ENCODE measurements around the gene RALGAPA1. TPM values are rescaled to one million over a fixed set of nuclear protein-coding genes. Genes with fewer than 3 reads are reported as not detected.
A peak's percentile ranks its signal among the peaks of the same experiment; 100 is the strongest.

Gene RALGAPA1
- total RNA-seq, 1 donor = 39.1 TPM

GRCh38 chr14:35819591-35820540 is 10.8 kb upstream of the RALGAPA1 start:
- H3K4me1 ChIP-seq (ENCODE audit: insufficient read depth, low read length) = no peaks in the 10 kb centered on the region
- TF ChIP-seq, protein P1, sequence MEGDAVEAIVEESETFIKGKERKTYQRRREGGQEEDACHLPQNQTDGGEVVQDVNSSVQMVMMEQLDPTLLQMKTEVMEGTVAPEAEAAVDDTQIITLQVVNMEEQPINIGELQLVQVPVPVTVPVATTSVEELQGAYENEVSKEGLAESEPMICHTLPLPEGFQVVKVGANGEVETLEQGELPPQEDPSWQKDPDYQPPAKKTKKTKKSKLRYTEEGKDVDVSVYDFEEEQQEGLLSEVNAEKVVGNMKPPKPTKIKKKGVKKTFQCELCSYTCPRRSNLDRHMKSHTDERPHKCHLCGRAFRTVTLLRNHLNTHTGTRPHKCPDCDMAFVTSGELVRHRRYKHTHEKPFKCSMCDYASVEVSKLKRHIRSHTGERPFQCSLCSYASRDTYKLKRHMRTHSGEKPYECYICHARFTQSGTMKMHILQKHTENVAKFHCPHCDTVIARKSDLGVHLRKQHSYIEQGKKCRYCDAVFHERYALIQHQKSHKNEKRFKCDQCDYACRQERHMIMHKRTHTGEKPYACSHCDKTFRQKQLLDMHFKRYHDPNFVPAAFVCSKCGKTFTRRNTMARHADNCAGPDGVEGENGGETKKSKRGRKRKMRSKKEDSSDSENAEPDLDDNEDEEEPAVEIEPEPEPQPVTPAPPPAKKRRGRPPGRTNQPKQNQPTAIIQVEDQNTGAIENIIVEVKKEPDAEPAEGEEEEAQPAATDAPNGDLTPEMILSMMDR (IDR thresholded peaks at IDR 0.05; ENCODE audit: extremely low read depth, low read depth, low read length) = no peak
- no peak for DNase-seq (ENCODE audit: insufficient read length, low spot score, missing footprints)
- H2AFZ ChIP-seq (ENCODE audit: low read length) = no peak overlapping the region
- no peaks in the 10 kb centered on the region for H3K79me2 ChIP-seq (ENCODE audit: insufficient read depth, low read length)
- no peak overlapping the region for H3K4me2 ChIP-seq (ENCODE audit: insufficient read depth, low read length)
- H3K27me3 ChIP-seq (ENCODE audit: insufficient read depth, low read length) = peaks cover 4% of the 10 kb centered on the region
- no peaks in the 10 kb centered on the region for H4K20me1 ChIP-seq (ENCODE audit: insufficient read depth, low read length)
- no peaks in the 10 kb centered on the region for H3K36me3 ChIP-seq (ENCODE audit: insufficient read depth, low read length)
- no peak overlapping the region for H3K27ac ChIP-seq (ENCODE audit: low read depth, low read length)
- H3K4me3 ChIP-seq (ENCODE audit: insufficient read depth, low read length) = no peak overlapping the region
- H3K9me3 ChIP-seq (ENCODE audit: low read depth, low read length) = no peaks in the 10 kb centered on the region

DNA sequence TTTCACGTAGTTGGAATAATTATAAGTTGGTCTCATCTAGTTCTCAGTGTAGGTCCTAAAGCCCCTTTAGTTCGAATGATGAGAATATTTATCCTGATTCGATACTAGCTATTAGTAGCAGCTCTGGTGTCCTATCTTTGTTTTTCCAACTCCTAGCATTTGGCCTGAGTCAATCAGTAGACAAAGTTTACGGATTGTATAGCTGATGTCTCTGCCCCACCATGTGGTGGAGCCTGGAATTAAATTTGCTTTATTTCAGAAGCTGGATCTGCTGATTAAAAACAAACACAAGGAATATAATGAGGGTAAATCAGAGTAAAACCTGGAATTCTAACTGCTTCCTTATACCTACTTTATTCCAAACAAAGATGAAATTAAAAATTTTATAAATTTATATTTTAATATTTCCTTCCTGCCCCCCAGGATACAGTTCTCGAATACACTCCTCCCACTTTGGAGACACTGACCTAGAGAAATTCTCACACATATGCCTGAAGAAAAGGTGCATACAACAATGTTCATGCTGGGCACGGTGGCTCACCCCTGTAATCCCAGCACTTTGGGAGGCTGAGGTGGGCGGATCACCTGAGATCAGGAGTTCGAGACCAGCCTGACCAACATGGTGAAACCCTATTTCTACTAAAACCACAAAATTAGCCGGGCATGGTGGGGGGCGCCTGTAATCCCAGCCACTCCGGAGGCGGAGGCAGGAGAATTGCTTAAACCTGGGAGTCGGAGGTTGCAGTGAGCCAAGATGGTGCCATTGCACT is 9.4 kb upstream of the RALGAPA1 start:
- Histone ChIP-seq H3K4me3 (ENCODE audit: insufficient read depth, low read length) (no peak overlapping the region), H3K4me1 (ENCODE audit: insufficient read depth, low read length) (no peaks in the 10 kb centered on the region), H4K20me1 (ENCODE audit: insufficient read depth, low read length) (no peaks in the 10 kb centered on the region), H3K9me3 (ENCODE audit: low read depth, low read length) (no peaks in the 10 kb centered on the region), H2AFZ (ENCODE audit: low read length) (no peak overlapping the region), H3K4me2 (ENCODE audit: insufficient read depth, low read length) (no peak overlapping the region), H3K36me3 (ENCODE audit: insufficient read depth, low read length) (no peaks in the 10 kb centered on the region), H3K27ac (ENCODE audit: low read depth, low read length) (no peak overlapping the region), H3K79me2 (ENCODE audit: insufficient read depth, low read length) (no peaks in the 10 kb centered on the region), H3K27me3 (ENCODE audit: insufficient read depth, low read length) (peaks cover 4% of the 10 kb centered on the region)
- DNase-seq (ENCODE audit: insufficient read length, low spot score, missing footprints) = peak; percentile 89
- TF ChIP-seq, protein P1 (IDR thresholded peaks at IDR 0.05; ENCODE audit: extremely low read depth, low read depth, low read length) = peak; percentile 64

DNA sequence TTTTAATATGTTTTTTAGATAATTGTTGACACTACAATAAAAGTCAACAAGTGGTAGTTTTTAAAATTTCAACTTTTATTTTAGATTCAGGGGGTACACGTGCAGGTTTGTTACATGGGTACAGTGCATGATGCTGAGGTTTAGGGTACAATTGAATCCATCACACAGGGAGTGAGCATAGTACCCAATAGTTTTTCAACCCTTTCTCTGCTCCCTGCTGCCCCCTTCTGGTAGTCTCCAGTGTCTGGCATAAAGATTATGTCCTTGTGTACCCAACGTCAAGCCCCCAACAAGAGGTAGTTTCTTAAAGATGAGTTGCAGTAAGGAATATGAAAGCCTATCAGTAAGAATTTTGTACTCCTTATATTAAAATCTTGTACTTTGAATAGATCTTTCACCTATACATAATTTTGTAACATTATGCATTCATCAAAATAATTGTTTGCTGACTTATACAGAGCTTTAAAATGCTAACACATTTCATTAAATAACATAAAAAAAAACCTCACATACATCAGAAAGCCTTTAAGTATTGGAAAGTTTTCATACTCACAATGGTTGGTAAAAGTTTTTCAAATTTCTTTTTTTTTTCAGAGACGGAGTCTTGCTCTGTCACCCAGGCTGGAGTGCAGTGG is 5.4 kb upstream of the RALGAPA1 start:
- DNase-seq (ENCODE audit: insufficient read length, low spot score, missing footprints) = peak; percentile 61
- Histone ChIP-seq H3K4me2 (ENCODE audit: insufficient read depth, low read length) (no peak overlapping the region), H3K4me3 (ENCODE audit: insufficient read depth, low read length) (no peak overlapping the region), H3K27ac (ENCODE audit: low read depth, low read length) (no peak overlapping the region), H3K27me3 (ENCODE audit: insufficient read depth, low read length) (peaks cover 4% of the 10 kb centered on the region), H3K4me1 (ENCODE audit: insufficient read depth, low read length) (no peaks in the 10 kb centered on the region), H3K36me3 (ENCODE audit: insufficient read depth, low read length) (no peaks in the 10 kb centered on the region), H4K20me1 (ENCODE audit: insufficient read depth, low read length) (no peaks in the 10 kb centered on the region), H2AFZ (ENCODE audit: low read length) (no peak overlapping the region), H3K79me2 (ENCODE audit: insufficient read depth, low read length) (no peaks in the 10 kb centered on the region), H3K9me3 (ENCODE audit: low read depth, low read length) (no peaks in the 10 kb centered on the region)
- TF ChIP-seq, protein P1 (IDR thresholded peaks at IDR 0.05; ENCODE audit: extremely low read depth, low read depth, low read length) = peak; percentile 80

All from osteoblast (primary cell).